Upper lobe of right lung (tissue), 1 donor: ENCODE data around the gene MAP4K1. TPM values are rescaled to one million over a fixed set of nuclear protein-coding genes. Genes with fewer than 3 reads are reported as not detected.

ENCODE experiments used
- ATAC-seq: fragments of 200-7000 bp; cut with Tn5 transposase; one replicate; pipeline ENCODE4 v1.9.1; 2020; ENCODE audit warnings: mild to moderate bottlenecking, moderate library complexity
- DNase-seq: peaks from one replicate; pipeline ENCODE4 v3.0.0-alpha.2; 2020
- H3K27ac ChIP-seq: fragments of 200-600 bp; one replicate; pipeline ENCODE4 v1.8.0; 2022
- H3K27me3 ChIP-seq: fragments of 200-600 bp; one replicate; pipeline ENCODE4 v1.8.0; 2022; ENCODE audit warnings: mild to moderate bottlenecking
- H3K36me3 ChIP-seq: fragments of 200-600 bp; one replicate; pipeline ENCODE4 v1.8.0; 2022
- H3K4me1 ChIP-seq: fragments of 200-600 bp; one replicate; pipeline ENCODE4 v1.8.0; 2022
- H3K4me3 ChIP-seq: fragments of 200-600 bp; one replicate; pipeline ENCODE4 v1.8.0; 2022; ENCODE audit warnings: mild to moderate bottlenecking
- H3K9me3 ChIP-seq: fragments of 200-600 bp; one replicate; pipeline ENCODE4 v1.8.0; 2022
- intact Hi-C: fragments of 100-400 bp; cut with DNase I; formaldehyde crosslinking; loops from one replicate; pipeline ENCODE4 v1.11.0; 2022
- total RNA-seq: library from RNA; stranded (reverse); fragmentation: NEBNext Ultra II Directional; extraction: Animal tissue kit (Norgen Biotek cat#: 25700); gene quantifications from one replicate; pipeline ENCODE4 v1.2.1, GENCODE V29; 2021
- TF ChIP-seq, protein P1 (sequence below): fragments of 200-600 bp; IDR thresholded peaks from one replicate; pipeline ENCODE4 v1.8.0; 2022; ENCODE audit warnings: antibody characterized with exemption
- donor health status: DM: no; HTN: yes; CAD: no; lungs with severe emphysema.

Gene MAP4K1
- total RNA-seq, 1 donor from 2014 or later = 12.1 TPM

DNA sequence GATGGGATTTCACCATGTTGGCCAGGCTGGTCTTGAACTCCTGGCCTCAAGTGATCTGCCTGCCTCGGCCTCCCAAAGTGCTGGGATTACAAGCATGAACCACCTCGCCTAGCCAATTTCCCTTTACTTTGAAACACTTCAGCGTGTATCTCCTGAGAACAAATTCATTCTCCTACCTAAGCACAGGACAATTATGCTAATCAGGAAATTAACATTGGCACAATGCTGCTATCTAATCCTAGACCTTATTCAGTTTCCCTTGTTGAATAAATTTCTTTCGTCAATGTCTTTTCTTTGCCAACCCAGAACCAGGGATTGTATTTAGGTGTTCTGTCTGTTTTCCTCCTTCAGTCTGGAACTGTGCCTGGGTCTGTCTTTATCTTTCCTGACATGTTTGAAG is 67.8 kb downstream of the MAP4K1 start:
- intact Hi-C loops = no loop called here
- ATAC-seq = no peak

DNA sequence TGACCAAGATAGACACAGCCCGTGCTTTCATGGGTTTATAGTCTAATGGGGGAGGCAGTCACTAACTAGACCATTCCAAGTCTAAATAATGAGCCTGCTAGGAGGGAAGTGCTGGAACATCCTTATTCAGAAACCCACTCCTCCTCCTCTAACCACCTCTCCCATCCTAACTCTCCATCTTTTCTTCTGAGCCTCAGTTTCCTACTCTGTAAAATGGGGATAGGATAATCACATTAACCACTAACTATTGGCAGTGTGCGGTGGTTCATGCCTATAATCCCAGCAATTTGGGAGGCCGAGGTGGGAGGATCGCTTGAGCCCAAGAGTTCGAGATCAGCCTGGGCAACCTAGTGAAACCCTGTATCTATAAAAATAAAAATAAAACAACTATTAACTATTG is 68.7 kb downstream of the MAP4K1 start:
- no peak for ATAC-seq
- intact Hi-C loops = no loop called here
- no peak overlapping the region for H3K27ac ChIP-seq

More for the DNA sequence above, 67.8 kb downstream of the MAP4K1 start:
- H3K9me3 ChIP-seq = no peaks in the 10 kb centered on the region
- H3K27ac ChIP-seq = no peak overlapping the region
- H3K4me1 ChIP-seq = no peaks in the 10 kb centered on the region
- peaks cover 6% of the 10 kb centered on the region for H3K27me3 ChIP-seq
- DNase-seq = no peak
- H3K4me3 ChIP-seq = no peak overlapping the region
- TF ChIP-seq, protein P1, sequence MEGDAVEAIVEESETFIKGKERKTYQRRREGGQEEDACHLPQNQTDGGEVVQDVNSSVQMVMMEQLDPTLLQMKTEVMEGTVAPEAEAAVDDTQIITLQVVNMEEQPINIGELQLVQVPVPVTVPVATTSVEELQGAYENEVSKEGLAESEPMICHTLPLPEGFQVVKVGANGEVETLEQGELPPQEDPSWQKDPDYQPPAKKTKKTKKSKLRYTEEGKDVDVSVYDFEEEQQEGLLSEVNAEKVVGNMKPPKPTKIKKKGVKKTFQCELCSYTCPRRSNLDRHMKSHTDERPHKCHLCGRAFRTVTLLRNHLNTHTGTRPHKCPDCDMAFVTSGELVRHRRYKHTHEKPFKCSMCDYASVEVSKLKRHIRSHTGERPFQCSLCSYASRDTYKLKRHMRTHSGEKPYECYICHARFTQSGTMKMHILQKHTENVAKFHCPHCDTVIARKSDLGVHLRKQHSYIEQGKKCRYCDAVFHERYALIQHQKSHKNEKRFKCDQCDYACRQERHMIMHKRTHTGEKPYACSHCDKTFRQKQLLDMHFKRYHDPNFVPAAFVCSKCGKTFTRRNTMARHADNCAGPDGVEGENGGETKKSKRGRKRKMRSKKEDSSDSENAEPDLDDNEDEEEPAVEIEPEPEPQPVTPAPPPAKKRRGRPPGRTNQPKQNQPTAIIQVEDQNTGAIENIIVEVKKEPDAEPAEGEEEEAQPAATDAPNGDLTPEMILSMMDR = no peak
- no peaks in the 10 kb centered on the region for H3K36me3 ChIP-seq

DNA sequence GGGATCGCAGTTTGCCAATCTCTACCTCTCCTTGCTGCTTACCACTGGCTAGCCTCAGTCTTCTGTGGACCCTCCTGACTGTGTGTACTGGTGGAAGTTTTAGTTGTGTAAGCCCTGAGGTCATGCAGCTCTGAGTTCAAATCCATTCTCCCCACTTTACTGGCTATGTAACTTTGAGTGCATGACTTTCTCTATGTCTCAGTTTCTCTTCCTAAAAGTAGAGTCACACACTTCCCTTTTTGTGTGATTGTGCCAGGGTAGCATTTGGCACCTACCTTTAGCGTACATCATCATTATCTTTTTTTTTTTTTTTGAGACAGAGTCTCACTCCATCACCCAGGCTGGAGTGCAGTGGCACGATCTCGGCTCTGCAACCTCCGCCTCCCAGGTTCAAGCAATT is 70.3 kb downstream of the MAP4K1 start:
- Histone ChIP-seq H3K27ac (no peak overlapping the region), H3K4me3 (no peak overlapping the region), H3K36me3 (no peaks in the 10 kb centered on the region), H3K27me3 (peaks cover 2% of the 10 kb centered on the region), H3K9me3 (no peaks in the 10 kb centered on the region), H3K4me1 (peaks cover 11% of the 10 kb centered on the region)
- no peak for DNase-seq
- TF ChIP-seq, protein P1 = no peak
- intact Hi-C loops = no loop called here
- no peak for ATAC-seq

More for the DNA sequence above, 68.7 kb downstream of the MAP4K1 start:
- Histone ChIP-seq H3K4me1 (peaks cover 8% of the 10 kb centered on the region), H3K27me3 (peaks cover 6% of the 10 kb centered on the region), H3K4me3 (no peak overlapping the region), H3K9me3 (no peaks in the 10 kb centered on the region), H3K36me3 (no peaks in the 10 kb centered on the region)
- no peak for DNase-seq
- TF ChIP-seq, protein P1 = no peak

DNA sequence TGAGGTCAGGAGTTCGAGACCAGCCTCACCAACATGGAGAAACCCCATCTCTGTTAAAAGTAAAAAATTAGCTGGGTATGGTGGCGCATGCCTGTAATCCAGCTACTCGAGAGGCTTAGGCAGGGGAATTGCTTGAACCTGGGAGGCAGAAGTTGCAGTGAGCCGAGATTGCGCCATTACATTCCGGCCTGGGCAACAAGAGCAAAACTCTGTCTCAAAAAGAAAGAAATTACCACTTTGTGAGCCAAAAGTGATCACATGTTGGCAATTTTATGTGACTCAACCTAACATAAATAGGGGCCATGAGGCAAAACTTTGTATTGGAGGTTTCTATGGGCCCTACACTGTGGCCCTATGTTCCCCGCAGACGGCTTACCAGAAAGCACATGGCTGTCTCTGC is 72.2 kb downstream of the MAP4K1 start:
- DNase-seq (no peak), ATAC-seq (no peak)

DNA sequence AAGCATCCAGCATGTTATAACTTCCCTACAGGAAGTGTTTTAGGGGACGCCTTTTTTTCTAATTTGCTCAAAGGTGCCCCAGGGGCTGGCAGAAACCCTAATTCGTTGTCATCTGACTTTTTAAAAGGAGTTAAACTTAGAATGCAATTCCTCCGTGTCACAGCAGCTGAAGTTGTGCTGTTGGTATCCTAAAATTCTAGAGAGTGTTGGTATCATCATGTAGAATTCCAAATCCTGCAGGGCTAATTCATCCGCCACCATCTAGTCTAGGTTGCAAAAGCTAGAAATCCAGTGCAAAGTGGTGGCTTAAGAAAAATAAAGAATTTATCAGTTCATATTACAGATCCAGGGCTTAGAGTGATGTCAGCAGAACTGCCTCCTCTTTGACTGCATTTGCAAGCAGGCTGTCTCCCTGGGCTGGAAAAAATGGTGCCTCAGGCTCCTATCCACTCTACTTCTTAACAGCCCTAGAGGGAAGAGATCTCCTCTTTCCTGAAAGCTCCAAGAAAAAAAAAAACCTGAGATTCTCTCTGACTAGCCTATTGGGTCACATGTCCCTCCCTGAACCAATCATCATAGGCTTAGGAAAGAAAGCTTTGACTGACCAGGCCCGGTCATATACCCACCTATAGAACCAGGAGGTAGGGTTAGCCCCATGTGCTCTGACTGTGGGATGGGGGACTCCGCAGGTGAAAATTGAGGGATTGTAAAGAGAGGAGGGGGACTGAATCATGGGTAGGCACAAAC is 73.0 kb downstream of the MAP4K1 start:
- TF ChIP-seq, protein P1 = no peak
- peak overlapping the region; percentile 7 for H3K27ac ChIP-seq
- no peak for ATAC-seq
- intact Hi-C loops = no loop called here
- H3K4me1 ChIP-seq = peaks cover 11% of the 10 kb centered on the region
- no peak for DNase-seq
- H3K9me3 ChIP-seq = no peaks in the 10 kb centered on the region
- no peaks in the 10 kb centered on the region for H3K27me3 ChIP-seq
- no peaks in the 10 kb centered on the region for H3K36me3 ChIP-seq
- peak overlapping the region; percentile 23 for H3K4me3 ChIP-seq

More for the DNA sequence above, 72.2 kb downstream of the MAP4K1 start:
- no peak overlapping the region for H3K27ac ChIP-seq
- H3K27me3 ChIP-seq = no peaks in the 10 kb centered on the region
- intact Hi-C loops = no loop called here
- H3K4me3 ChIP-seq = no peak overlapping the region
- no peaks in the 10 kb centered on the region for H3K9me3 ChIP-seq
- peaks cover 11% of the 10 kb centered on the region for H3K4me1 ChIP-seq
- TF ChIP-seq, protein P1 = no peak
- no peaks in the 10 kb centered on the region for H3K36me3 ChIP-seq
